ENCODE results near the gene OTUD6A.

GRCh38 chrX:70033348-70034051 is 28.8 kb upstream of the OTUD6A start:
- no peak for TF ChIP-seq POLR2A (IDR thresholded peaks at IDR 0.05)
- TF ChIP-seq CTCF (IDR thresholded peaks at IDR 0.05): peak in 5 of 7 experiments; percentile 11 to 54 (median 43)
- no peak for TF ChIP-seq EP300 (IDR thresholded peaks at IDR 0.05)

Data from stomach (tissue), 4 donors.